H9 (cell line): ENCODE results near the gene PHOX2A. TPM values are rescaled to one million over a fixed set of nuclear protein-coding genes. Genes with fewer than 3 reads are reported as not detected.

Experiments used
- DNase-seq: peaks from one replicate; pipeline ENCODE4 v3.0.0-alpha.2; 2017
- H2AFZ ChIP-seq: one replicate; pipeline ENCODE4 v1.6.1; 2013; ENCODE audit warnings: mild to moderate bottlenecking, low read length, control low read depth, moderate library complexity
- H2AK5ac ChIP-seq: 2 replicates; pipeline ENCODE4 v1.6.1; 2013; ENCODE audit warnings: low read length, control low read depth, mixed read lengths; ENCODE audit not compliant: insufficient read length
- H2BK120ac ChIP-seq: one replicate; pipeline ENCODE4 v1.6.1; 2013; ENCODE audit warnings: low read depth, mild to moderate bottlenecking, low read length, control low read depth, inconsistent platforms; ENCODE audit not compliant: poor library complexity, severe bottlenecking
- H2BK12ac ChIP-seq: 2 replicates; pipeline ENCODE4 v1.6.1; 2013; ENCODE audit warnings: low read length, control low read depth, mixed read lengths, low read depth; ENCODE audit not compliant: insufficient read length
- H2BK15ac ChIP-seq: 2 replicates; pipeline ENCODE4 v1.6.1; 2013; ENCODE audit warnings: low read depth, low read length, control low read depth
- H2BK20ac ChIP-seq: one replicate; pipeline ENCODE4 v1.6.1; 2013; ENCODE audit warnings: low read depth, mild to moderate bottlenecking, low read length, control low read depth, inconsistent platforms; ENCODE audit not compliant: poor library complexity, severe bottlenecking
- H2BK5ac ChIP-seq: 2 replicates; pipeline ENCODE4 v1.6.1; 2013; ENCODE audit warnings: low read length, control low read depth, mixed read lengths; ENCODE audit not compliant: insufficient read length
- H3K14ac ChIP-seq: 2 replicates; pipeline ENCODE4 v1.6.1; 2013; ENCODE audit warnings: low read length, control low read depth; ENCODE audit not compliant: insufficient read depth
- H3K18ac ChIP-seq: 2 replicates; pipeline ENCODE4 v1.6.1; 2013; ENCODE audit warnings: low read depth, mild to moderate bottlenecking, mixed read lengths, low read length, control low read depth; ENCODE audit not compliant: insufficient read length
- H3K23ac ChIP-seq: 2 replicates; pipeline ENCODE4 v1.6.1; 2013; ENCODE audit warnings: low read length, control low read depth, mixed read lengths, low read depth; ENCODE audit not compliant: insufficient read length
- H3K23me2 ChIP-seq: 2 replicates; pipeline ENCODE4 v1.6.1; 2013; ENCODE audit warnings: low read depth, mild to moderate bottlenecking, mixed read lengths, low read length, control low read depth; ENCODE audit not compliant: insufficient read length, poor library complexity, severe bottlenecking
- H3K27ac ChIP-seq: 2 replicates; pipeline ENCODE4 v1.5.1; 2013; ENCODE audit warnings: low read length, control low read depth, mixed read lengths, low read depth; ENCODE audit not compliant: insufficient read length
- H3K27me3 ChIP-seq: 2 replicates; pipeline ENCODE4 v1.6.1; 2013; ENCODE audit warnings: low read length, control low read depth, inconsistent platforms; ENCODE audit not compliant: insufficient read depth
- H3K4ac ChIP-seq: 2 replicates; pipeline ENCODE4 v1.6.1; 2013; ENCODE audit warnings: low read depth, mild to moderate bottlenecking, control low read depth, inconsistent platforms, low read length, moderate library complexity
- H3K4me1 ChIP-seq: 2 replicates; pipeline ENCODE4 v1.6.1; 2013; ENCODE audit warnings: low read length, control low read depth, inconsistent platforms; ENCODE audit not compliant: insufficient read depth
- H3K4me2 ChIP-seq: 2 replicates; pipeline ENCODE4 v1.6.1; 2013; ENCODE audit warnings: low read length, control low read depth, mixed read lengths; ENCODE audit not compliant: insufficient read length, insufficient read depth
- H3K56ac ChIP-seq: 2 replicates; pipeline ENCODE4 v1.6.1; 2013; ENCODE audit warnings: low read depth, mild to moderate bottlenecking, mixed read lengths, low read length, control low read depth; ENCODE audit not compliant: insufficient read length
- H3K79me1 ChIP-seq: 2 replicates; pipeline ENCODE4 v1.6.1; 2013; ENCODE audit warnings: low read depth, mild to moderate bottlenecking, moderate library complexity, low read length, control low read depth, inconsistent platforms; ENCODE audit not compliant: insufficient read depth, poor library complexity, severe bottlenecking
- H3K79me2 ChIP-seq: 2 replicates; pipeline ENCODE4 v1.6.1; 2013; ENCODE audit warnings: low read length, control low read depth, inconsistent platforms; ENCODE audit not compliant: insufficient read depth
- H3K9ac ChIP-seq: 2 replicates; pipeline ENCODE4 v1.6.1; 2013; ENCODE audit warnings: low read length, control low read depth, mixed read lengths; ENCODE audit not compliant: insufficient read length; ENCODE audit errors: extremely low read depth
- H3K9me3 ChIP-seq: one replicate; pipeline ENCODE4 v1.6.1; 2013; ENCODE audit warnings: low read depth, low read length, inconsistent platforms; ENCODE audit not compliant: control insufficient read depth
- H3T11ph ChIP-seq: one replicate; pipeline ENCODE4 v1.6.1; 2013; ENCODE audit warnings: mild to moderate bottlenecking, low read length, control low read depth, inconsistent platforms
- H4K20me1 ChIP-seq: one replicate; pipeline ENCODE4 v1.6.1; 2013; ENCODE audit not compliant: control insufficient read depth, insufficient read length, insufficient read depth
- H4K5ac ChIP-seq: 2 replicates; pipeline ENCODE4 v1.6.1; 2013; ENCODE audit warnings: low read depth, mild to moderate bottlenecking, mixed read lengths, low read length, control low read depth; ENCODE audit not compliant: insufficient read length
- H4K8ac ChIP-seq: replicated peaks from 2 replicates; pipeline ENCODE4 v1.6.1; 2013; ENCODE audit warnings: low read length, control low read depth, mixed read lengths, low read depth; ENCODE audit not compliant: insufficient read length
- H4K91ac ChIP-seq: 2 replicates; pipeline ENCODE4 v1.6.1; 2013; ENCODE audit warnings: low read depth, mild to moderate bottlenecking, moderate library complexity, mixed read lengths, low read length, control low read depth; ENCODE audit not compliant: insufficient read length
- H3K27ac Mint-ChIP-seq, 3 experiments: 2 replicates in 2 of 3; 3 replicates in 1 of 3; pipeline ENCODE4 v1.8.0; 2020 to 2021; ENCODE audit warnings: mixed read lengths in 3 of 3, mild to moderate bottlenecking in 1 of 3, moderate library complexity in 1 of 3
- H3K27me3 Mint-ChIP-seq: 2 replicates; pipeline ENCODE4 v1.8.0; 2021; ENCODE audit warnings: low read depth, mild to moderate bottlenecking, moderate library complexity, mixed read lengths
- H3K36me3 Mint-ChIP-seq, 3 experiments: 2 replicates in 2 of 3; 3 replicates in 1 of 3; pipeline ENCODE4 v1.8.0; 2020 to 2021; ENCODE audit warnings: low read depth in 3 of 3, mixed read lengths in 3 of 3; ENCODE audit not compliant: insufficient read depth in 1 of 3
- H3K4me1 Mint-ChIP-seq, 2 experiments: 2 replicates each; pipeline ENCODE4 v1.8.0; 2020; ENCODE audit warnings: mixed read lengths in 2 of 2
- H3K4me3 Mint-ChIP-seq, 2 experiments: 2 replicates in 1 of 2; 3 replicates in 1 of 2; pipeline ENCODE4 v1.8.0; 2020 to 2021; ENCODE audit warnings: mild to moderate bottlenecking in 2 of 2, mixed read lengths in 2 of 2, moderate library complexity in 1 of 2
- H3K9me3 Mint-ChIP-seq, 2 experiments: 2 replicates in 1 of 2; 3 replicates in 1 of 2; pipeline ENCODE4 v1.8.0; 2020; ENCODE audit warnings: mild to moderate bottlenecking in 2 of 2, mixed read lengths in 2 of 2, moderate library complexity in 1 of 2
- WGBS: extraction: QIAGEN DNeasy Blood & Tissue Kit; methylation state at CpG from one replicate; pipeline ENCODE4 v1.1.7; 2013; ENCODE audit warnings: missing lambda C conversion rate, low lambda C conversion rate, mixed read lengths; ENCODE audit not compliant: insufficient read length; ENCODE audit errors: extremely low coverage; 5-methylcytosine and 5-hydroxymethylcytosine counted together
- total RNA-seq: library from RNA; stranded (reverse); gene quantifications from 2 replicates; pipeline ENCODE4 v1.2.1, GENCODE V29; 2021
- TF ChIP-seq, protein P1 (sequence below): fragments of 200-600 bp; sonication (generic); conservative IDR thresholded peaks from 3 replicates; pipeline ENCODE4 v1.8.0; 2021; ENCODE audit warnings: antibody characterized with exemption, mild to moderate bottlenecking

The PHOX2A gene
- total RNA-seq, 1 experiment from 2014 or later, result 1.4 TPM

DNA sequence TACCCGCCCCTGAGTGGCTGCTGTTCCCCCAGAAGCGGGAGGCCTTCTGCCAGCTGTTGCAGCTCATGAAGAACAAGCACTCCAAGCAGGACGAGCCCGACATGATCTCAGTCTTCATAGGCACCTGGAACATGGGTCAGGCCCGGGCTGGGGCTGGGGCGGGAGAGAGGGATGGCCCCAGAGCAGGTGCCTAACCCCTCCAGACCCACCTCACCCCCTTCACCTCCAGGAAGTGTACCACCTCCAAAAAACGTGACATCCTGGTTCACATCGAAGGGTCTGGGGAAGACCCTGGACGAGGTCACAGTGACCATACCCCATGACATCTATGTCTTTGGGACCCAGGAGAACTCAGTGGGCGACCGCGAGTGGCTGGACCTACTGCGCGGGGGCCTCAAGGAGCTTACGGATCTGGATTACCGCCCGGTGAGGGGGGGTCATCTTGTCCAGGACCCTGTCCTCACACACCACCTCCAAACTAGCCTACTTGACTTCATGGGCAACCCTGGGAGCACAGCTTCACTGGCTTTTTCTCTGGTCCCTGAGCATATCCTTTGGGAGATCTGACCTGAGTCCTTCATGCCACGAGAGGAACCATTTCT is 13.1 kb downstream of the PHOX2A start:
- Histone ChIP-seq H2BK120ac (no peak overlapping the region), H2BK5ac (no peak overlapping the region), H2BK20ac (no peak overlapping the region), H3T11ph (no peak overlapping the region), H3K56ac (no peak overlapping the region), H2AFZ (no peak overlapping the region), H2AK5ac (no peak overlapping the region), H3K79me2 (0 out of 2 replicates have a peak, but pooled peaks cover 2% of the 10 kb centered on the region), H3K9me3 (no peaks in the 10 kb centered on the region), H3K27me3 (no peaks in the 10 kb centered on the region), H3K4me1 (no peaks in the 10 kb centered on the region; the same call in 1 of the 2 replicates), H4K5ac (no peak overlapping the region), H4K20me1 (peaks cover 2% of the 10 kb centered on the region), H3K4ac (no peak overlapping the region), H3K18ac (no peak overlapping the region), H2BK12ac (no peak overlapping the region), H3K27ac (no peak overlapping the region), H3K9ac (no peak overlapping the region), H3K4me2 (no peak overlapping the region), H4K8ac (no peak overlapping the region), H3K79me1 (no peaks in the 10 kb centered on the region), H3K14ac (no peak overlapping the region), H2BK15ac (no peak overlapping the region), H3K23ac (no peak overlapping the region), H4K91ac (no peak overlapping the region), H3K23me2 (no peaks in the 10 kb centered on the region)
- WGBS, result no CpG with 5 or more reads among the region's 18 CpGs
- Mint-ChIP-seq H3K36me3 (peaks cover 41 to 92% (median 91%) of the 10 kb centered on the region in 3 experiments; a peak in 6 of 7 replicates), H3K27me3 (no peaks in the 10 kb centered on the region), H3K27ac (no peak overlapping the region), H3K4me1 (peaks cover 5 to 12% of the 10 kb centered on the region in 2 experiments; a peak in 3 of 4 replicates), H3K9me3 (no peaks in the 10 kb centered on the region), H3K4me3 (no peak overlapping the region)
- DNase-seq, result no peak
- TF ChIP-seq, protein P1, sequence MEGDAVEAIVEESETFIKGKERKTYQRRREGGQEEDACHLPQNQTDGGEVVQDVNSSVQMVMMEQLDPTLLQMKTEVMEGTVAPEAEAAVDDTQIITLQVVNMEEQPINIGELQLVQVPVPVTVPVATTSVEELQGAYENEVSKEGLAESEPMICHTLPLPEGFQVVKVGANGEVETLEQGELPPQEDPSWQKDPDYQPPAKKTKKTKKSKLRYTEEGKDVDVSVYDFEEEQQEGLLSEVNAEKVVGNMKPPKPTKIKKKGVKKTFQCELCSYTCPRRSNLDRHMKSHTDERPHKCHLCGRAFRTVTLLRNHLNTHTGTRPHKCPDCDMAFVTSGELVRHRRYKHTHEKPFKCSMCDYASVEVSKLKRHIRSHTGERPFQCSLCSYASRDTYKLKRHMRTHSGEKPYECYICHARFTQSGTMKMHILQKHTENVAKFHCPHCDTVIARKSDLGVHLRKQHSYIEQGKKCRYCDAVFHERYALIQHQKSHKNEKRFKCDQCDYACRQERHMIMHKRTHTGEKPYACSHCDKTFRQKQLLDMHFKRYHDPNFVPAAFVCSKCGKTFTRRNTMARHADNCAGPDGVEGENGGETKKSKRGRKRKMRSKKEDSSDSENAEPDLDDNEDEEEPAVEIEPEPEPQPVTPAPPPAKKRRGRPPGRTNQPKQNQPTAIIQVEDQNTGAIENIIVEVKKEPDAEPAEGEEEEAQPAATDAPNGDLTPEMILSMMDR, result no peak
